Mesenchymal stem cell (in vitro differentiated cells and primary cell): Measurements from ENCODE around the gene ZSWIM6.

Experiments
- DNase-seq: peaks from one replicate; pipeline ENCODE4 v3.0.0-alpha.2; 2013
- H2AFZ ChIP-seq: one replicate; pipeline ENCODE4 v1.6.1; 2013; ENCODE audit warnings: low read depth, mild to moderate bottlenecking, control low read depth, inconsistent platforms, low read length, moderate library complexity
- H2AK5ac ChIP-seq: 2 replicates; pipeline ENCODE4 v1.6.1; 2013; ENCODE audit warnings: low read length, moderate library complexity, mild to moderate bottlenecking, inconsistent platforms; ENCODE audit not compliant: severe bottlenecking
- H2BK120ac ChIP-seq: one replicate; pipeline ENCODE4 v1.6.1; 2013; ENCODE audit warnings: low read depth, mild to moderate bottlenecking, inconsistent platforms, low read length, moderate library complexity
- H2BK12ac ChIP-seq, 2 experiments: one replicate each; pipeline ENCODE4 v1.6.1; 2013; ENCODE audit warnings: inconsistent platforms in 2 of 2, low read length in 2 of 2, mild to moderate bottlenecking in 2 of 2, moderate library complexity in 2 of 2, control low read depth in 1 of 2
- H2BK15ac ChIP-seq: one replicate; pipeline ENCODE4 v1.6.1; 2013; ENCODE audit warnings: mild to moderate bottlenecking, low read depth, inconsistent platforms; ENCODE audit not compliant: poor library complexity, severe bottlenecking
- H2BK5ac ChIP-seq: 2 replicates; pipeline ENCODE4 v1.6.1; 2013; ENCODE audit warnings: low read depth, mild to moderate bottlenecking, low read length, control low read depth, inconsistent platforms; ENCODE audit not compliant: poor library complexity, severe bottlenecking
- H3K14ac ChIP-seq, 2 experiments: one replicate each; pipeline ENCODE4 v1.6.1; 2013; ENCODE audit warnings: inconsistent platforms in 2 of 2, low read length in 2 of 2, control low read depth in 1 of 2, mild to moderate bottlenecking in 1 of 2, moderate library complexity in 1 of 2
- H3K18ac ChIP-seq, 2 experiments: one replicate each; pipeline ENCODE4 v1.6.1; 2013; ENCODE audit warnings: inconsistent platforms in 2 of 2, low read length in 2 of 2, control low read depth in 1 of 2, low read depth in 1 of 2, mild to moderate bottlenecking in 1 of 2
- H3K23ac ChIP-seq, 2 experiments: one replicate each; pipeline ENCODE4 v1.6.1; 2013; ENCODE audit warnings: inconsistent platforms in 2 of 2, low read length in 2 of 2, mild to moderate bottlenecking in 2 of 2, moderate library complexity in 2 of 2, control low read depth in 1 of 2
- H3K27ac ChIP-seq: 2 replicates; pipeline ENCODE4 v1.5.1; 2013; ENCODE audit warnings: mild to moderate bottlenecking, moderate library complexity, low read length, control low read depth, inconsistent platforms; ENCODE audit not compliant: poor library complexity, severe bottlenecking
- H3K27me3 ChIP-seq, 2 experiments: 2 replicates each; pipeline versions ENCODE4 v1.6.1 to v1.7.0; 2013; ENCODE audit warnings: low read length in 2 of 2, mild to moderate bottlenecking in 2 of 2, moderate library complexity in 2 of 2, control low read depth in 1 of 2, inconsistent platforms in 1 of 2; ENCODE audit not compliant: control insufficient read depth in 1 of 2, insufficient read depth in 1 of 2
- H3K36me3 ChIP-seq, 2 experiments: 2 replicates each; pipeline versions ENCODE4 v1.6.1 to v1.7.0; 2013; ENCODE audit warnings: low read length in 2 of 2, control low read depth in 1 of 2, inconsistent platforms in 1 of 2, low read depth in 1 of 2, mild to moderate bottlenecking in 1 of 2; ENCODE audit not compliant: insufficient read depth in 2 of 2, control insufficient read depth in 1 of 2
- H3K4ac ChIP-seq, 2 experiments: one replicate each; pipeline ENCODE4 v1.6.1; 2013; ENCODE audit warnings: inconsistent platforms in 2 of 2, low read length in 2 of 2, mild to moderate bottlenecking in 2 of 2, moderate library complexity in 2 of 2, control low read depth in 1 of 2, low read depth in 1 of 2
- H3K4me1 ChIP-seq: 2 replicates; pipeline ENCODE4 v1.6.1; 2013; ENCODE audit warnings: low read depth, low read length, control low read depth; ENCODE audit not compliant: control insufficient read depth, insufficient read depth
- H3K4me2 ChIP-seq: 2 replicates; pipeline ENCODE4 v1.6.1; 2013; ENCODE audit warnings: low read length, mild to moderate bottlenecking, inconsistent platforms; ENCODE audit not compliant: poor library complexity, severe bottlenecking
- H3K4me3 ChIP-seq, 2 experiments: 2 replicates each; pipeline versions ENCODE4 v1.5.1 to v1.7.0; 2013; ENCODE audit warnings: low read length in 2 of 2, mild to moderate bottlenecking in 2 of 2, control low read depth in 1 of 2, low read depth in 1 of 2; ENCODE audit not compliant: insufficient read depth in 1 of 2
- H3K79me1 ChIP-seq: replicated peaks from 2 replicates; pipeline ENCODE4 v1.6.1; 2013; ENCODE audit warnings: mild to moderate bottlenecking, control low read depth, low read length, inconsistent platforms; ENCODE audit not compliant: poor library complexity, severe bottlenecking
- H3K9ac ChIP-seq: 2 replicates; pipeline ENCODE4 v1.7.0; 2013; ENCODE audit warnings: mild to moderate bottlenecking, low read length, moderate library complexity
- H3K9me3 ChIP-seq: 2 replicates; pipeline ENCODE4 v1.7.0; 2013; ENCODE audit warnings: mild to moderate bottlenecking, low read length; ENCODE audit not compliant: control insufficient read depth
- H4K8ac ChIP-seq: one replicate; pipeline ENCODE4 v1.6.1; 2013; ENCODE audit warnings: inconsistent platforms, mild to moderate bottlenecking, low read length, moderate library complexity
- H4K91ac ChIP-seq: one replicate; pipeline ENCODE4 v1.6.1; 2013; ENCODE audit warnings: mild to moderate bottlenecking, low read length, inconsistent platforms
- WGBS: methylation state at CpG from one replicate; pipeline ENCODE4 v1.1.7; 2013; ENCODE audit warnings: mixed read lengths; 5-methylcytosine and 5-hydroxymethylcytosine counted together

Gene ZSWIM6

GRCh38 chr5:61482980-61483379, 150.9 kb downstream of the ZSWIM6 start:
- peaks cover 0 to 36% of the 10 kb centered on the region in 2 experiments for H3K36me3 ChIP-seq
- no peak overlapping the region for H3K27ac ChIP-seq
- no peak overlapping the region for H4K8ac ChIP-seq
- no peak overlapping the region for H3K14ac ChIP-seq
- H3K18ac ChIP-seq: no peak overlapping the region
- no peaks in the 10 kb centered on the region for H3K9me3 ChIP-seq
- no peak overlapping the region for H4K91ac ChIP-seq
- H2BK5ac ChIP-seq: no peak overlapping the region
- no peak overlapping the region for H2AFZ ChIP-seq
- no peak overlapping the region for H3K4ac ChIP-seq
- H3K4me2 ChIP-seq: no peak overlapping the region
- no peak overlapping the region for H3K9ac ChIP-seq
- no peak overlapping the region for H3K23ac ChIP-seq
- H3K4me3 ChIP-seq: no peak overlapping the region
- H2BK15ac ChIP-seq: no peak overlapping the region
- WGBS: 96% methylated on average over 3 of the region's 3 CpGs
- H3K4me1 ChIP-seq: no peaks in the 10 kb centered on the region
- H2AK5ac ChIP-seq: no peak overlapping the region
- no peak overlapping the region for H2BK12ac ChIP-seq
- DNase-seq: no peak
- peaks cover 30% of the 10 kb centered on the region for H3K79me1 ChIP-seq
- H2BK120ac ChIP-seq: no peak overlapping the region
- H3K27me3 ChIP-seq: no peaks in the 10 kb centered on the region

DNA sequence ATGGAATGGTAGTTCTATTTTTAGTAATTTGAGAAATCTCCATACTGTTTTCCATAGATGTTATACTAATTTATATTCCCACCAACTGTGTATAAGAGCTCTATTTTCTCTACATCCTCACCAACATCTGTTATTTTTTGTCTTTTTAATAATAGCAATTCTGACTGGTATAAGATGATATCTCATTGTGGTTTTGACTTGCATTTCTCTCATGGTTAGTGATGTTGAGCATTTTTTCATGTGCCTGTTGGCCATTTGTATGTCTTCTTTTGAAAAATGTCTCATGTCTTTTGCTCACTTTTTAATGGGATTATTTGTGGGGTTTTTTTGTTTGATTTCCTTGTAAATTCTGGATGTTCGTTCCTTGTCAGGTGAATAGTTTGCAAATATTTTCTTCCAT, 154.4 kb downstream of the ZSWIM6 start:
- Histone ChIP-seq H3K27ac (no peak overlapping the region), H3K9me3 (no peaks in the 10 kb centered on the region), H4K8ac (no peak overlapping the region), H3K4me3 (no peak overlapping the region), H2AK5ac (no peak overlapping the region), H3K4me1 (no peaks in the 10 kb centered on the region), H3K23ac (no peak overlapping the region), H2BK120ac (no peak overlapping the region), H3K4ac (no peak overlapping the region), H3K79me1 (peaks cover 23% of the 10 kb centered on the region), H3K36me3 (peaks cover 0 to 44% of the 10 kb centered on the region in 2 experiments), H2BK12ac (no peak overlapping the region), H3K4me2 (no peak overlapping the region), H3K18ac (no peak overlapping the region), H3K27me3 (no peaks in the 10 kb centered on the region), H4K91ac (no peak overlapping the region), H2BK5ac (no peak overlapping the region), H2AFZ (no peak overlapping the region), H3K14ac (no peak overlapping the region), H2BK15ac (no peak overlapping the region), H3K9ac (no peak overlapping the region)
- no CpG with 5 or more reads among the region's 1 CpG for WGBS
- no peak for DNase-seq

DNA sequence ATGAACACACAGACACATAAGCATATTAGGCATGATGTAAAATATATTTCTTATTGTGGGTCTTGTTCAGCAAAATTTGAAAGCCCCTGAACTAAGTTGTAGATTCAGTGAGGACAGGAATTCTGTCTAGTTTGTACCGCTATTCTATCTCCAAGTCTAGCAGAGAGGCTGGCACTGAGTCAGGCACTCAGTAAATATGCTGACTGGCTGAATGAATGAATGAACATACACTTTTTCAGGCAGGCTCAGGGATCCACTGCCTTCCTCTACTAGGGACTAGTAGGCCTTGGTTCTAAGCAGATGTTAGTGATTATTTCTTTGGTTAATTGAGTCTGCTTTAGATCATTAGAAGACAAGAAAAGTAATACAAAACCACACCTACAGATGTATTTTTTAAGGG, 157.5 kb downstream of the ZSWIM6 start:
- Histone ChIP-seq H3K9me3 (no peaks in the 10 kb centered on the region), H3K36me3 (peaks cover 5 to 47% of the 10 kb centered on the region in 2 experiments), H3K4ac (no peak overlapping the region), H3K18ac (no peak overlapping the region), H4K91ac (no peak overlapping the region), H3K9ac (no peak overlapping the region), H2AFZ (no peak overlapping the region), H2BK120ac (no peak overlapping the region), H2BK12ac (no peak overlapping the region), H3K4me2 (no peak overlapping the region), H2BK5ac (no peak overlapping the region), H3K14ac (no peak overlapping the region), H3K4me1 (no peaks in the 10 kb centered on the region), H2BK15ac (no peak overlapping the region), H3K79me1 (peaks cover 18% of the 10 kb centered on the region), H3K27ac (no peak overlapping the region), H2AK5ac (no peak overlapping the region), H3K4me3 (no peak overlapping the region), H3K27me3 (no peaks in the 10 kb centered on the region), H4K8ac (no peak overlapping the region), H3K23ac (no peak overlapping the region)
- DNase-seq: no peak
- WGBS: 97% methylated on average over 1 of the region's 1 CpG

- Histone ChIP-seq H3K27me3 (no peaks in the 10 kb centered on the region), H3K4me2 (no peak overlapping the region), H3K36me3 (peaks cover 5 to 53% of the 10 kb centered on the region in 2 experiments), H2BK120ac (no peak overlapping the region), H3K14ac (no peak overlapping the region), H2BK15ac (no peak overlapping the region), H3K79me1 (peaks cover 11% of the 10 kb centered on the region), H3K23ac (no peak overlapping the region), H2AFZ (no peak overlapping the region), H3K27ac (no peak overlapping the region), H3K18ac (no peak overlapping the region), H3K9me3 (no peaks in the 10 kb centered on the region), H3K4ac (no peak overlapping the region), H3K9ac (no peak overlapping the region), H2BK5ac (no peak overlapping the region), H4K91ac (no peak overlapping the region), H3K4me1 (no peaks in the 10 kb centered on the region), H2BK12ac (no peak overlapping the region), H2AK5ac (no peak overlapping the region), H3K4me3 (no peak overlapping the region), H4K8ac (no peak overlapping the region)
- WGBS: no CpG with 5 or more reads among the region's 1 CpG
- DNase-seq: peak; percentile 39
Observed at GRCh38 chr5:61491861-61492260, 159.8 kb downstream of the ZSWIM6 start.
